HG02840 (cell line): ENCODE measurements around the gene ZNF629.

Experiments
- ATAC-seq: cut with Tn5 transposase; IDR thresholded peaks from one replicate; pipeline ENCODE4 v1.9.1; 2021; ENCODE audit warnings: mild to moderate bottlenecking, moderate library complexity, moderate number of reproducible peaks; ENCODE audit not compliant: unreplicated experiment, low FRiP score

Gene ZNF629

GRCh38 chr16:30786115-30786935, 680 bp downstream of the ZNF629 start:
- ATAC-seq, result no peak

- no peak for ATAC-seq
Observed at GRCh38 chr16:30785126-30786106, 1.6 kb downstream of the ZNF629 start.

- ATAC-seq, result no peak
Observed at GRCh38 chr16:30784215-30784614, 2.8 kb downstream of the ZNF629 start.

- no peak for ATAC-seq
Observed at GRCh38 chr16:30783280-30784109, 3.5 kb downstream of the ZNF629 start.

GRCh38 chr16:30782486-30783279, 4.3 kb downstream of the ZNF629 start:
- no peak for ATAC-seq

GRCh38 chr16:30780549-30780948, 6.5 kb downstream of the ZNF629 start:
- no peak for ATAC-seq

GRCh38 chr16:30780021-30780420, 7.0 kb downstream of the ZNF629 start:
- ATAC-seq, result no peak

GRCh38 chr16:30779596-30779995, 7.4 kb downstream of the ZNF629 start:
- no peak for ATAC-seq

- ATAC-seq, result no peak
Observed at GRCh38 chr16:30778549-30779244, 8.3 kb downstream of the ZNF629 start.

GRCh38 chr16:30777591-30778297, 9.3 kb downstream of the ZNF629 start:
- no peak for ATAC-seq

GRCh38 chr16:30775392-30776188, 11.4 kb downstream of the ZNF629 start:
- ATAC-seq, result no peak

GRCh38 chr16:30775131-30775391, 11.9 kb downstream of the ZNF629 start:
- no peak for ATAC-seq

- ATAC-seq, result no peak
Observed at GRCh38 chr16:30774367-30775130, 12.5 kb downstream of the ZNF629 start.

- no peak for ATAC-seq
Observed at GRCh38 chr16:30773826-30774225, 13.2 kb downstream of the ZNF629 start.

GRCh38 chr16:30771726-30772125, 15.3 kb downstream of the ZNF629 start:
- ATAC-seq, result no peak

GRCh38 chr16:30769379-30770089, 17.5 kb downstream of the ZNF629 start:
- no peak for ATAC-seq
